ENCODE data around the gene COX5A. TPM values are rescaled to one million over a fixed set of nuclear protein-coding genes. Genes with fewer than 3 reads are reported as not detected.
"Not testable (repeated sequence)": the region's sequence is repeated elsewhere in the genome, so short reads cannot be mapped to it uniquely, and the experiment has no call there.

Gene COX5A
- total RNA-seq, 1 donor from 2014 or later: 207 TPM

- peaks cover 34% of the 10 kb centered on the region for H3K36me3 ChIP-seq (ENCODE audit: insufficient read depth, low read length)
- no peak overlapping the region for H3K9ac ChIP-seq (ENCODE audit: low read length)
- no peak overlapping the region for H3K27ac ChIP-seq (ENCODE audit: low read depth, low read length)
- no peaks in the 10 kb centered on the region for H3K27me3 Mint-ChIP-seq (ENCODE audit: low read depth, unreplicated experiment)
- no peaks in the 10 kb centered on the region for H3K9me3 Mint-ChIP-seq (ENCODE audit: unreplicated experiment)
- peaks cover 4% of the 10 kb centered on the region for H3K36me3 Mint-ChIP-seq (ENCODE audit: low read depth, unreplicated experiment)
- no peaks in the 10 kb centered on the region for H3K9me3 ChIP-seq (ENCODE audit: insufficient read depth, low read depth, low read length)
- DNase-seq (ENCODE audit: low read depth): no peak
- peaks cover 5% of the 10 kb centered on the region for H4K20me1 ChIP-seq (ENCODE audit: insufficient read depth, low read length)
- no peak overlapping the region for H2AFZ ChIP-seq (ENCODE audit: low read depth, low read length)
- no peak overlapping the region for H3K4me3 ChIP-seq (ENCODE audit: insufficient read depth, low read depth, low read length)
- H3K79me2 ChIP-seq (ENCODE audit: insufficient read depth, low read length): peaks cover 11% of the 10 kb centered on the region
- no peak overlapping the region for H3K4me3 Mint-ChIP-seq (ENCODE audit: unreplicated experiment)
- no peaks in the 10 kb centered on the region for H3K4me1 Mint-ChIP-seq (ENCODE audit: low read depth, unreplicated experiment)
- TF ChIP-seq EZH2 (IDR thresholded peaks at IDR 0.05; ENCODE audit: insufficient read depth, low read length) (no peak), CTCF (IDR thresholded peaks at IDR 0.05; ENCODE audit: insufficient read depth, low read depth, low read length) (no peak)
- no peak overlapping the region for H3K27ac Mint-ChIP-seq (ENCODE audit: unreplicated experiment)
- no peak for FAIRE-seq
- no peaks in the 10 kb centered on the region for H3K4me1 ChIP-seq (ENCODE audit: insufficient read depth, low read length)
- no peak overlapping the region for H3K4me2 ChIP-seq (ENCODE audit: low read length)
- no peaks in the 10 kb centered on the region for H3K27me3 ChIP-seq (ENCODE audit: insufficient read depth, low read length)
These were observed 13.3 kb downstream of the COX5A start for GRCh38 chr15:74924525-74924924.

GRCh38 chr15:74920456-74920855 lies 17.4 kb downstream of the COX5A start:
- no peak overlapping the region for H2AFZ ChIP-seq (ENCODE audit: low read depth, low read length)
- no peaks in the 10 kb centered on the region for H3K9me3 ChIP-seq (ENCODE audit: insufficient read depth, low read depth, low read length)
- FAIRE-seq (no peak), DNase-seq (ENCODE audit: low read depth) (no peak)
- H3K27ac ChIP-seq (ENCODE audit: low read depth, low read length): no peak overlapping the region
- Mint-ChIP-seq H3K27ac (ENCODE audit: unreplicated experiment) (peak overlapping the region; percentile 38), H3K4me3 (ENCODE audit: unreplicated experiment) (no peak overlapping the region), H3K9me3 (ENCODE audit: unreplicated experiment) (no peaks in the 10 kb centered on the region), H3K4me1 (ENCODE audit: low read depth, unreplicated experiment) (no peaks in the 10 kb centered on the region), H3K36me3 (ENCODE audit: low read depth, unreplicated experiment) (peaks cover 18% of the 10 kb centered on the region), H3K27me3 (ENCODE audit: low read depth, unreplicated experiment) (no peaks in the 10 kb centered on the region)
- TF ChIP-seq EZH2 (IDR thresholded peaks at IDR 0.05; ENCODE audit: insufficient read depth, low read length): no peak
- no peak for TF ChIP-seq CTCF (IDR thresholded peaks at IDR 0.05; ENCODE audit: insufficient read depth, low read depth, low read length)
- H3K9ac ChIP-seq (ENCODE audit: low read length): no peak overlapping the region
- H3K27me3 ChIP-seq (ENCODE audit: insufficient read depth, low read length): no peaks in the 10 kb centered on the region
- H4K20me1 ChIP-seq (ENCODE audit: insufficient read depth, low read length): no peaks in the 10 kb centered on the region
- no peak overlapping the region for H3K4me3 ChIP-seq (ENCODE audit: insufficient read depth, low read depth, low read length)
- H3K4me1 ChIP-seq (ENCODE audit: insufficient read depth, low read length): no peaks in the 10 kb centered on the region
- H3K4me2 ChIP-seq (ENCODE audit: low read length): no peak overlapping the region
- H3K79me2 ChIP-seq (ENCODE audit: insufficient read depth, low read length): no peaks in the 10 kb centered on the region
- H3K36me3 ChIP-seq (ENCODE audit: insufficient read depth, low read length): peaks cover 28% of the 10 kb centered on the region

- H2AFZ ChIP-seq (ENCODE audit: low read depth, low read length): no peak overlapping the region
- peaks cover 22% of the 10 kb centered on the region for H3K36me3 Mint-ChIP-seq (ENCODE audit: low read depth, unreplicated experiment)
- no peaks in the 10 kb centered on the region for H3K79me2 ChIP-seq (ENCODE audit: insufficient read depth, low read length)
- H3K27ac ChIP-seq (ENCODE audit: low read depth, low read length): no peak overlapping the region
- H3K27ac Mint-ChIP-seq (ENCODE audit: unreplicated experiment): no peak overlapping the region
- TF ChIP-seq EZH2 (IDR thresholded peaks at IDR 0.05; ENCODE audit: insufficient read depth, low read length) (no peak), CTCF (IDR thresholded peaks at IDR 0.05; ENCODE audit: insufficient read depth, low read depth, low read length) (no peak)
- H3K9ac ChIP-seq (ENCODE audit: low read length): no peak overlapping the region
- no peaks in the 10 kb centered on the region for H3K9me3 ChIP-seq (ENCODE audit: insufficient read depth, low read depth, low read length)
- H3K4me1 Mint-ChIP-seq (ENCODE audit: low read depth, unreplicated experiment): no peaks in the 10 kb centered on the region
- H3K4me2 ChIP-seq (ENCODE audit: low read length): no peak overlapping the region
- FAIRE-seq (no peak), DNase-seq (ENCODE audit: low read depth) (no peak)
- no peaks in the 10 kb centered on the region for H4K20me1 ChIP-seq (ENCODE audit: insufficient read depth, low read length)
- no peak overlapping the region for H3K4me3 ChIP-seq (ENCODE audit: insufficient read depth, low read depth, low read length)
- no peaks in the 10 kb centered on the region for H3K9me3 Mint-ChIP-seq (ENCODE audit: unreplicated experiment)
- peaks cover 30% of the 10 kb centered on the region for H3K36me3 ChIP-seq (ENCODE audit: insufficient read depth, low read length)
- no peaks in the 10 kb centered on the region for H3K27me3 ChIP-seq (ENCODE audit: insufficient read depth, low read length)
- H3K4me1 ChIP-seq (ENCODE audit: insufficient read depth, low read length): no peaks in the 10 kb centered on the region
- no peak overlapping the region for H3K4me3 Mint-ChIP-seq (ENCODE audit: unreplicated experiment)
- H3K27me3 Mint-ChIP-seq (ENCODE audit: low read depth, unreplicated experiment): no peaks in the 10 kb centered on the region
These were observed 20.2 kb downstream of the COX5A start for GRCh38 chr15:74917676-74918075.

- H3K9ac ChIP-seq (ENCODE audit: low read length); H3K27ac ChIP-seq (ENCODE audit: low read depth, low read length); H3K27me3 Mint-ChIP-seq (ENCODE audit: low read depth, unreplicated experiment); H3K9me3 ChIP-seq (ENCODE audit: insufficient read depth, low read depth, low read length); DNase-seq (ENCODE audit: low read depth); H3K4me2 ChIP-seq (ENCODE audit: low read length); H3K4me1 Mint-ChIP-seq (ENCODE audit: low read depth, unreplicated experiment); H3K27ac Mint-ChIP-seq (ENCODE audit: unreplicated experiment); H3K27me3 ChIP-seq (ENCODE audit: insufficient read depth, low read length); H3K4me1 ChIP-seq (ENCODE audit: insufficient read depth, low read length); H3K4me3 ChIP-seq (ENCODE audit: insufficient read depth, low read depth, low read length); H4K20me1 ChIP-seq (ENCODE audit: insufficient read depth, low read length); H2AFZ ChIP-seq (ENCODE audit: low read depth, low read length); H3K9me3 Mint-ChIP-seq (ENCODE audit: unreplicated experiment); H3K4me3 Mint-ChIP-seq (ENCODE audit: unreplicated experiment); H3K79me2 ChIP-seq (ENCODE audit: insufficient read depth, low read length); FAIRE-seq: not testable (repeated sequence)
- H3K36me3 ChIP-seq (ENCODE audit: insufficient read depth, low read length): peaks cover 26% of the 10 kb centered on the region
- H3K36me3 Mint-ChIP-seq (ENCODE audit: low read depth, unreplicated experiment): peaks cover 18% of the 10 kb centered on the region
These were observed 24.1 kb downstream of the COX5A start for GRCh38 chr15:74913799-74914198.

Measured in astrocyte (in vitro differentiated cells and primary cell).